CD14-positive monocyte (primary cell): Measurements from ENCODE around the gene ATP8B2. TPM values are rescaled to one million over a fixed set of nuclear protein-coding genes. Genes with fewer than 3 reads are reported as not detected.

ENCODE experiments used
- DNase-seq, 3 donors: peaks; one replicate each; pipeline ENCODE4 v3.0.0-alpha.2; 2011 to 2022
- H2AFZ ChIP-seq: 2 replicates; pipeline ENCODE4 v1.6.0; 2012; ENCODE audit warnings: mild to moderate bottlenecking, low read depth, low read length, inconsistent platforms; ENCODE audit not compliant: insufficient read depth, poor library complexity, severe bottlenecking
- H3K27ac ChIP-seq, 2 donors: 1 replicate in 1 of 2; 2 replicates in 1 of 2; pipeline ENCODE4 v1.5.1; 2012 to 2013; ENCODE audit warnings: low read length in 2 of 2, control low read depth in 1 of 2, inconsistent platforms in 1 of 2, low read depth in 1 of 2, mild to moderate bottlenecking in 1 of 2
- H3K27me3 ChIP-seq, 2 donors: one replicate each; pipeline versions ENCODE4 v1.6.0 to v1.6.1; 2011 to 2013; ENCODE audit warnings: low read length in 2 of 2; ENCODE audit not compliant: control insufficient read depth in 2 of 2, insufficient read depth in 2 of 2
- H3K36me3 ChIP-seq, 2 donors: replicated peaks in 1 of 2; 1 replicate in 1 of 2; 2 replicates in 1 of 2; pipeline versions ENCODE4 v1.5.1 to v1.6.1; 2012 to 2013; ENCODE audit warnings: low read length in 2 of 2, control low read depth in 1 of 2, inconsistent platforms in 1 of 2, mild to moderate bottlenecking in 1 of 2; ENCODE audit not compliant: insufficient read depth in 2 of 2, control insufficient read depth in 1 of 2
- H3K4me1 ChIP-seq, 2 donors: 1 replicate in 1 of 2; 2 replicates in 1 of 2; pipeline versions ENCODE4 v1.5.1 to v1.6.1; 2012 to 2013; ENCODE audit warnings: low read length in 2 of 2, control low read depth in 1 of 2, inconsistent platforms in 1 of 2, mild to moderate bottlenecking in 1 of 2, moderate library complexity in 1 of 2; ENCODE audit not compliant: insufficient read depth in 2 of 2, control insufficient read depth in 1 of 2
- H3K4me2 ChIP-seq: replicated peaks from 2 replicates; pipeline ENCODE3; 2012; ENCODE audit warnings: low read length, moderate library complexity, mild to moderate bottlenecking; ENCODE audit not compliant: poor library complexity, severe bottlenecking; ENCODE audit errors: extremely low read depth
- H3K4me3 ChIP-seq, 3 experiments: fragments of 200-600 bp in 1 of 3; sonication (generic) in 1 of 3; replicated peaks in 1 of 3; 1 replicate in 2 of 3; 2 replicates in 1 of 3; pipeline ENCODE4 v1.5.1; 2011 to 2013; ENCODE audit warnings: low read length in 3 of 3, mild to moderate bottlenecking in 3 of 3, control low read depth in 2 of 3, low read depth in 2 of 3, inconsistent platforms in 1 of 3, moderate library complexity in 1 of 3
- H3K79me2 ChIP-seq: 2 replicates; pipeline ENCODE4 v1.6.0; 2012; ENCODE audit warnings: mild to moderate bottlenecking, control low read depth, inconsistent platforms, low read length, moderate library complexity; ENCODE audit not compliant: insufficient read depth
- H3K9ac ChIP-seq: 2 replicates; pipeline ENCODE4 v1.6.0; 2017; ENCODE audit warnings: low read length, mild to moderate bottlenecking; ENCODE audit not compliant: insufficient read depth, poor library complexity, severe bottlenecking
- H3K9me3 ChIP-seq, 2 donors: replicated peaks in 1 of 2; 1 replicate in 1 of 2; 2 replicates in 1 of 2; pipeline versions ENCODE4 v1.5.1 to v1.6.1; 2012 to 2013; ENCODE audit warnings: low read length in 2 of 2, control low read depth in 1 of 2; ENCODE audit not compliant: control insufficient read depth in 1 of 2, insufficient read depth in 1 of 2
- H4K20me1 ChIP-seq: 2 replicates; pipeline ENCODE4 v1.6.0; 2012; ENCODE audit warnings: mild to moderate bottlenecking, low read length, control low read depth, moderate library complexity; ENCODE audit not compliant: insufficient read depth
- H3K27ac Mint-ChIP-seq, 7 donors: one replicate each; pipeline ENCODE4 v1.8.0; 2020; ENCODE audit warnings: mild to moderate bottlenecking in 7 of 7, mixed read lengths in 7 of 7, moderate library complexity in 6 of 7, inconsistent platforms in 2 of 7
- H3K27me3 Mint-ChIP-seq, 3 donors: one replicate each; pipeline ENCODE4 v1.8.0; 2021 to 2022; ENCODE audit warnings: low read depth in 3 of 3, mild to moderate bottlenecking in 3 of 3, mixed read lengths in 3 of 3, moderate library complexity in 3 of 3, inconsistent platforms in 1 of 3
- H3K36me3 Mint-ChIP-seq, 2 donors: one replicate each; pipeline ENCODE4 v1.8.0; 2020; ENCODE audit warnings: mixed read lengths in 2 of 2, inconsistent platforms in 1 of 2, mild to moderate bottlenecking in 1 of 2
- H3K4me1 Mint-ChIP-seq: one replicate; pipeline ENCODE4 v1.8.0; 2020; ENCODE audit warnings: mild to moderate bottlenecking, mixed read lengths
- H3K4me3 Mint-ChIP-seq, 2 donors: one replicate each; pipeline ENCODE4 v1.8.0; 2020; ENCODE audit warnings: mild to moderate bottlenecking in 2 of 2, mixed read lengths in 2 of 2, moderate library complexity in 1 of 2
- H3K9me3 Mint-ChIP-seq, 7 donors: one replicate each; pipeline ENCODE4 v1.8.0; 2020 to 2022; ENCODE audit warnings: mixed read lengths in 7 of 7, mild to moderate bottlenecking in 6 of 7, moderate library complexity in 6 of 7, inconsistent platforms in 2 of 7
- WGBS: methylation state at CpG from one replicate; pipeline ENCODE4 v1.1.5; 2013; ENCODE audit warnings: missing lambda C conversion rate; ENCODE audit not compliant: insufficient coverage; 5-methylcytosine and 5-hydroxymethylcytosine counted together
- intact Hi-C, 2 donors: fragments of 100-400 bp; cut with micrococcal nuclease; formaldehyde crosslinking; loops; one replicate each; pipeline versions ENCODE4 v1.15.0 to v1.15.1; 2023
- polyA plus RNA-seq, 3 donors: library from polyadenylated mRNA; depleted of rRNA in 1 of 3; unstranded in 2 of 3; stranded (reverse) in 1 of 3; fragments of 300-500 nt in 2 of 3; fragments of >200 nt in 1 of 3; fragmentation: Illumina TruSeq in 2 of 3; gene quantifications; 1 replicate in 2 of 3; 2 replicates in 1 of 3; pipeline ENCODE4 v1.2.3, GENCODE V29; 2012 to 2021
- TF ChIP-seq, protein P1 (sequence below): fragments of 200-600 bp; IDR thresholded peaks from one replicate; pipeline ENCODE4 v1.8.0; 2022; ENCODE audit warnings: antibody characterized with exemption, mild to moderate bottlenecking

The ATP8B2 gene
- polyA plus RNA-seq, 3 donors = 0.46 to 2.2 (median 0.98) TPM

DNA sequence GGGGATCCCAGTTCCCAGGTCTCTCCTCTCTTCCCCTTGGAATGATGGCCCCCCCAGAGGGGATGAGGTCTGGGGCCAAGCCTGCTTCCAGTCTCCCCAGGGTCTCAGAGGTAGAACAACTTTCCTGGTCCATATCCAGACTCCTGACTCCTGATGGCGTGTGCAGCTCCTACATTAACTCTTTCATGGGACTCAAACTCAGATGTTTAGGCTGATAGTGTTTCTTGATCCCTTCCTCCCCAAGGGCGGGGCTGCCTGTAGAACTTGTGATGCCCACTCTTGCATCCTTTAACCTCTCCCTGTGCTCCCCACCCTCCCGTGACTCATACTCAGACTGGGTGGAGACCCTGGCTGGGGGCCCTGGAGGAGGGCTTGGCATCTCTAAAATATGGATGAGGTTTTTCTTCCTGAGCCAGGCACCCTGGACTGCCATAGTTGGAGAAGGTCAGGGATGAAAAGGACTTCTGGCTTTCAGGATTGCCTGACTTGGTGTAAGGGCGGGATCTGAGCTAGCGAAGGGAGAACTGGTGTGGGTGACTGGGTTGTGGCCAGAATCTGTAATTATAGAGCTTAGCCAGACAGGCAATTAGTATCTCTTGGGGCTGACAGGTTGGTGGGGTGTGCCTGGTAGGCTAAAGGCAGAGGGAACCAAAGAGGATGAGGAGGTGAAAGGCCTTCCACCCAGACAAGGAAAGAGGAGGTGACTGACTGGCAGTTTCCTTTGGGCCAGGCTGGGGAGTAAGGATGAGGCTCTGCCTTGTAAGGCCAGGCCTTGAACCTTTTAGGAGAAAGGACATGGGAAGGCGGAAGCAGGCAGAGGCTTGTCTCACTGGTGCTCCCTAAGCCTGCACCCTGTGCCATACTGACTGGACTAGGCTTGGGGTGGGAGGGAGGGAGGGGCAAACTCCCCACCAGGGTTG, 1.5 kb downstream of the ATP8B2 start:
- peaks cover 2 to 38% of the 10 kb centered on the region in 2 donors for H3K27me3 ChIP-seq
- peak overlapping the region; percentile 88 to 93 for H3K4me3 Mint-ChIP-seq
- peak in 1 of 3 donors; percentile 37 for DNase-seq
- H2AFZ ChIP-seq = no peak overlapping the region
- peaks cover 0 to 10% (median 0%) of the 10 kb centered on the region in 7 donors for H3K9me3 Mint-ChIP-seq
- H3K27me3 Mint-ChIP-seq = peaks cover 51 to 70% (median 55%) of the 10 kb centered on the region in 3 donors
- peak overlapping the region in 1 of 3 experiments; percentile 74 for H3K4me3 ChIP-seq
- H3K36me3 Mint-ChIP-seq = peaks cover 3 to 10% of the 10 kb centered on the region in 2 donors
- H3K9ac ChIP-seq = no peak overlapping the region
- peaks cover 35 to 49% of the 10 kb centered on the region in 2 donors for H3K4me1 ChIP-seq
- peaks cover 53% of the 10 kb centered on the region for H3K4me1 Mint-ChIP-seq
- no peaks in the 10 kb centered on the region for H3K36me3 ChIP-seq
- peak overlapping the region; percentile 89 for H3K4me2 ChIP-seq
- no peaks in the 10 kb centered on the region for H3K9me3 ChIP-seq
- intact Hi-C loops = loop anchor here in 1 of 2 donors (5.0 kb wide), 1 partner anchor 80 kb away; the partner anchor contains the start of gene IL6R
- H4K20me1 ChIP-seq = peaks cover 3% of the 10 kb centered on the region
- peak overlapping the region in 6 of 7 donors; percentile 53 to 77 (median 66) for H3K27ac Mint-ChIP-seq
- no peak overlapping the region for H3K27ac ChIP-seq
- H3K79me2 ChIP-seq = no peaks in the 10 kb centered on the region
- 87% methylated on average over 2 of the region's 6 CpGs for WGBS
- TF ChIP-seq, protein P1, sequence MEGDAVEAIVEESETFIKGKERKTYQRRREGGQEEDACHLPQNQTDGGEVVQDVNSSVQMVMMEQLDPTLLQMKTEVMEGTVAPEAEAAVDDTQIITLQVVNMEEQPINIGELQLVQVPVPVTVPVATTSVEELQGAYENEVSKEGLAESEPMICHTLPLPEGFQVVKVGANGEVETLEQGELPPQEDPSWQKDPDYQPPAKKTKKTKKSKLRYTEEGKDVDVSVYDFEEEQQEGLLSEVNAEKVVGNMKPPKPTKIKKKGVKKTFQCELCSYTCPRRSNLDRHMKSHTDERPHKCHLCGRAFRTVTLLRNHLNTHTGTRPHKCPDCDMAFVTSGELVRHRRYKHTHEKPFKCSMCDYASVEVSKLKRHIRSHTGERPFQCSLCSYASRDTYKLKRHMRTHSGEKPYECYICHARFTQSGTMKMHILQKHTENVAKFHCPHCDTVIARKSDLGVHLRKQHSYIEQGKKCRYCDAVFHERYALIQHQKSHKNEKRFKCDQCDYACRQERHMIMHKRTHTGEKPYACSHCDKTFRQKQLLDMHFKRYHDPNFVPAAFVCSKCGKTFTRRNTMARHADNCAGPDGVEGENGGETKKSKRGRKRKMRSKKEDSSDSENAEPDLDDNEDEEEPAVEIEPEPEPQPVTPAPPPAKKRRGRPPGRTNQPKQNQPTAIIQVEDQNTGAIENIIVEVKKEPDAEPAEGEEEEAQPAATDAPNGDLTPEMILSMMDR = no peak

DNA sequence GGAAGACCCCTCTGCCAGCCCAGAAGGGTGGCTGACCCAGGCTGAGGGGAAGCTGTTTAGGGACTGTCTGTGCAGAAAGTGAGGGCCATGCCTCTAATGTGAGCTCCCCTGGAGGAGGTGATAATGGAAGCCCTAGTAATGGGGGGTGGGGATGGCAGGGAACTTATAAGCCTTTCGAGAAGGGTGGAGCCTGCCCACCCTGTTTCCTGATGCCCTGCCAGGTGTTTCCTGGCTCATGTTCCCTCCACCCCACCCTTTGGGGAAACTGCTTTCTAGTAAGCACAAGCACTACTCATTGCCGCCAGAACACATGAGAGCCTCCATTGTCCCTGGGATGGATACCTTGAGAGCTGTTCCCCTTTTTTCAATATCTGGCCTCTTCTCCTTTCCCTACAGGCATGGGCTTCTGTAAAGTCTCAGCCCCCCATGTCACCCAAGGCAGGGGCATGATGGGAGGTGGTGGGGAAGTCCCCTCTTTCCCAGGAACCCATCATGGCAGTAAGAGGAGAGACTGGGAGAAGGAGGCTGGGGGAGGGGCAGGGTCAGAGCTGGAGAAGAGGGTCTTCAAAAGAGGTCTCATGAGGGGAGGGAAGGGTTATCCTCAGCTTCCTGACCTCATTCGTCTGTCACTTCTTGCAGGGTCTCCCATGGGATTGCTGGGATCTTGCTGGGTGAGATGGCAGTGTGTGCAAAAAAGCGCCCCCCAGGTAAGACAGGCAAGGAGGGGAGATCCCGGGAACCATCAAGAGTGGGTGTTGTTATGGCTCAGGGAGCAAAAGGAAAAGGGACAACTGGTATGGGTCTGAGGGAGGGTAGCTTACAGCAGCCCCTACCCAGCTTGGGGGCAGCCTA, 2.4 kb downstream of the ATP8B2 start:
- peak overlapping the region in 2 of 3 experiments; percentile 13 to 66 for H3K4me3 ChIP-seq
- peak overlapping the region; percentile 82 for H3K4me2 ChIP-seq
- Mint-ChIP-seq H3K36me3 (peaks cover 3 to 10% of the 10 kb centered on the region in 2 donors), H3K9me3 (peaks cover 0 to 10% (median 0%) of the 10 kb centered on the region in 7 donors), H3K27me3 (peaks cover 51 to 63% (median 54%) of the 10 kb centered on the region in 3 donors), H3K4me3 (peak overlapping the region; percentile 70 to 83), H3K4me1 (peaks cover 53% of the 10 kb centered on the region), H3K27ac (peak overlapping the region in 4 of 7 donors; percentile 57 to 86 (median 67))
- no peaks in the 10 kb centered on the region for H3K9me3 ChIP-seq
- peaks cover 3% of the 10 kb centered on the region for H4K20me1 ChIP-seq
- H3K79me2 ChIP-seq = no peaks in the 10 kb centered on the region
- peaks cover 2 to 38% of the 10 kb centered on the region in 2 donors for H3K27me3 ChIP-seq
- intact Hi-C loops = loop anchor here in 1 of 2 donors (5.0 kb wide), 1 partner anchor 80 kb away; the partner anchor contains the start of gene IL6R
- no peaks in the 10 kb centered on the region for H3K36me3 ChIP-seq
- peaks cover 35 to 49% of the 10 kb centered on the region in 2 donors for H3K4me1 ChIP-seq
- 9% methylated on average over 5 of the region's 5 CpGs for WGBS
- no peak overlapping the region for H3K27ac ChIP-seq
- peak in 2 of 3 donors; percentile 20 to 35 for DNase-seq
- no peak overlapping the region for H3K9ac ChIP-seq
- H2AFZ ChIP-seq = no peak overlapping the region
- TF ChIP-seq, protein P1 = no peak
